Measurements from ENCODE around the gene MRPS15. TPM values are rescaled to one million over a fixed set of nuclear protein-coding genes. Genes with fewer than 3 reads are reported as not detected.
"Not testable (repeated sequence)": the region's sequence is repeated elsewhere in the genome, so short reads cannot be mapped to it uniquely, and the experiment has no call there.

Gene MRPS15
- total RNA-seq, 1 experiment from 2014 or later = 200 TPM

GRCh38 chr1:36494971-36495370 lies 30.8 kb upstream of the MRPS15 start:
- peaks cover 16% of the 10 kb centered on the region for H3K4me1 ChIP-seq (replicated peaks; ENCODE audit: insufficient read depth)
- no peak overlapping the region for H3K27ac ChIP-seq
- ChIA-PET POLR2A (ENCODE audit: unreplicated experiment) (no interaction called here), CTCF (no interaction called here)
- no peak overlapping the region for H3K4me2 ChIP-seq
- H4K20me1 ChIP-seq (ENCODE audit: insufficient read depth) = no peaks in the 10 kb centered on the region
- intact Hi-C loops (cut with micrococcal nuclease; ENCODE audit: unreplicated experiment) = no loop called here
- H2AFZ ChIP-seq = no peak overlapping the region
- no peak for DNase-seq
- no TSS peak for BruUV-seq (replicated peaks)
- H3F3A ChIP-seq (ENCODE audit: insufficient read depth, low read depth) = peaks cover 23% of the 10 kb centered on the region
- H3K9me2 ChIP-seq (ENCODE audit: insufficient read depth) = no peaks in the 10 kb centered on the region
- no peaks in the 10 kb centered on the region for H3K27me3 ChIP-seq (ENCODE audit: insufficient read depth, low read depth)
- no peak overlapping the region for H3K4me3 ChIP-seq
- H3K36me3 ChIP-seq (ENCODE audit: low read depth) = no peaks in the 10 kb centered on the region
- 0 out of 2 replicates have a peak, but pooled peaks cover 5% of the 10 kb centered on the region for H3K9me3 ChIP-seq (ENCODE audit: insufficient read depth, low read depth)
- no peaks in the 10 kb centered on the region for H3K79me2 ChIP-seq (ENCODE audit: low read depth)
- TF ChIP-seq EZH2 (IDR thresholded peaks at IDR 0.05; ENCODE audit: low read depth) (no peak), CTCF (conservative IDR thresholded peaks at IDR 0.05) (no peak)

GRCh38 chr1:36493524-36493923 lies 29.3 kb upstream of the MRPS15 start:
- TF ChIP-seq CTCF (conservative IDR thresholded peaks at IDR 0.05) = no peak
- no peak for TF ChIP-seq EZH2 (IDR thresholded peaks at IDR 0.05; ENCODE audit: low read depth)
- H3K4me1 ChIP-seq (replicated peaks; ENCODE audit: insufficient read depth) = peaks cover 16% of the 10 kb centered on the region
- H3K9me3 ChIP-seq (ENCODE audit: insufficient read depth, low read depth) = 0 out of 2 replicates have a peak, but pooled peaks cover 5% of the 10 kb centered on the region
- no peaks in the 10 kb centered on the region for H3K27me3 ChIP-seq (ENCODE audit: insufficient read depth, low read depth)
- no peak overlapping the region for H3K4me2 ChIP-seq
- no peak for DNase-seq
- H3K4me3 ChIP-seq = no peak overlapping the region
- ChIA-PET POLR2A (ENCODE audit: unreplicated experiment) (no interaction called here), CTCF (no interaction called here)
- H3K79me2 ChIP-seq (ENCODE audit: low read depth) = no peaks in the 10 kb centered on the region
- peaks cover 23% of the 10 kb centered on the region for H3F3A ChIP-seq (ENCODE audit: insufficient read depth, low read depth)
- BruUV-seq (replicated peaks) = no TSS peak
- H3K9me2 ChIP-seq (ENCODE audit: insufficient read depth) = no peaks in the 10 kb centered on the region
- H3K27ac ChIP-seq = no peak overlapping the region
- H2AFZ ChIP-seq = no peak overlapping the region
- intact Hi-C loops (cut with micrococcal nuclease; ENCODE audit: unreplicated experiment) = no loop called here
- no peaks in the 10 kb centered on the region for H3K36me3 ChIP-seq (ENCODE audit: low read depth)
- H4K20me1 ChIP-seq (ENCODE audit: insufficient read depth) = no peaks in the 10 kb centered on the region

GRCh38 chr1:36492491-36492890 lies 28.3 kb upstream of the MRPS15 start:
- POLR2A ChIA-PET (ENCODE audit: unreplicated experiment) = no interaction called here
- TF ChIP-seq CTCF (conservative IDR thresholded peaks at IDR 0.05) (no peak), EZH2 (IDR thresholded peaks at IDR 0.05; ENCODE audit: low read depth) (no peak)
- Histone ChIP-seq H3F3A (ENCODE audit: insufficient read depth, low read depth) (peaks cover 22% of the 10 kb centered on the region), H2AFZ (no peak overlapping the region), H3K9me2 (ENCODE audit: insufficient read depth) (no peaks in the 10 kb centered on the region), H3K9me3 (ENCODE audit: insufficient read depth, low read depth) (no peaks in the 10 kb centered on the region), H3K27me3 (ENCODE audit: insufficient read depth, low read depth) (no peaks in the 10 kb centered on the region), H3K4me3 (no peak overlapping the region), H3K4me2 (no peak overlapping the region), H3K79me2 (ENCODE audit: low read depth) (no peaks in the 10 kb centered on the region), H3K4me1 (replicated peaks; ENCODE audit: insufficient read depth) (peaks cover 23% of the 10 kb centered on the region), H4K20me1 (ENCODE audit: insufficient read depth) (no peaks in the 10 kb centered on the region), H3K36me3 (ENCODE audit: low read depth) (no peaks in the 10 kb centered on the region), H3K27ac (no peak overlapping the region)
- CTCF ChIA-PET = no interaction called here
- intact Hi-C loops (cut with micrococcal nuclease; ENCODE audit: unreplicated experiment) = no loop called here
- BruUV-seq (replicated peaks) = no TSS peak
- no peak for DNase-seq

- DNase-seq; H3K79me2 ChIP-seq (ENCODE audit: low read depth); H3K27ac ChIP-seq; H3K4me3 ChIP-seq; H3K4me2 ChIP-seq; H3K36me3 ChIP-seq (ENCODE audit: low read depth); H3K9me2 ChIP-seq (ENCODE audit: insufficient read depth); H3K27me3 ChIP-seq (ENCODE audit: insufficient read depth, low read depth); intact Hi-C loops (cut with micrococcal nuclease; ENCODE audit: unreplicated experiment); BruUV-seq (replicated peaks); POLR2A ChIA-PET (ENCODE audit: unreplicated experiment); CTCF ChIA-PET; H2AFZ ChIP-seq; H4K20me1 ChIP-seq (ENCODE audit: insufficient read depth); H3K9me3 ChIP-seq (ENCODE audit: insufficient read depth, low read depth): not testable (repeated sequence)
- peaks cover 33% of the 10 kb centered on the region for H3F3A ChIP-seq (ENCODE audit: insufficient read depth, low read depth)
- peaks cover 34% of the 10 kb centered on the region for H3K4me1 ChIP-seq (replicated peaks; ENCODE audit: insufficient read depth)
Measured at GRCh38 chr1:36489258-36490051, 25.3 kb upstream of the MRPS15 start.

Data from PC-9 (cell line).